ENCODE results near the gene MLH1.

The MLH1 gene

DNA sequence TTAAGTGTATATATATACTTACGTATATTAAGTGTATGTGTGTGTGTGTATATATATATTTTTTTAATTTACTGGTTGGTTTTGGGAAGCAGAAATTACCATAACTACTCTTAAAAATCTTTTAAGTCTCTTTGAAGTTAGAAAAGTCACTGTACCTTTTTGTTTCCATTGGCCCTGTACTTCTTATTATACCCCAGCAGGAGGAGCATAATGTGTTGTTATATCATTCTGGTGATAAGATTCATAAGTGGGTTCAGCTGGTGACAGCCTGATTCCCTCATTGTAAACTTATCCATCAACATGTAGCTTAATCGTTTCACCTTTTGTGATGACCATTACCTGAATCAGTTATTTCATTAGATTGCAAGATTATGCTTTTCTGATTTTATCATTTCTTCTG lies 30.8 kb downstream of the MLH1 start:
- DNase-seq (ENCODE audit: extremely low read depth, low read depth), result no peak
- no peak overlapping the region for H3K4me3 ChIP-seq (replicated peaks; ENCODE audit: low read depth, low read length)
- TF ChIP-seq, protein P1, sequence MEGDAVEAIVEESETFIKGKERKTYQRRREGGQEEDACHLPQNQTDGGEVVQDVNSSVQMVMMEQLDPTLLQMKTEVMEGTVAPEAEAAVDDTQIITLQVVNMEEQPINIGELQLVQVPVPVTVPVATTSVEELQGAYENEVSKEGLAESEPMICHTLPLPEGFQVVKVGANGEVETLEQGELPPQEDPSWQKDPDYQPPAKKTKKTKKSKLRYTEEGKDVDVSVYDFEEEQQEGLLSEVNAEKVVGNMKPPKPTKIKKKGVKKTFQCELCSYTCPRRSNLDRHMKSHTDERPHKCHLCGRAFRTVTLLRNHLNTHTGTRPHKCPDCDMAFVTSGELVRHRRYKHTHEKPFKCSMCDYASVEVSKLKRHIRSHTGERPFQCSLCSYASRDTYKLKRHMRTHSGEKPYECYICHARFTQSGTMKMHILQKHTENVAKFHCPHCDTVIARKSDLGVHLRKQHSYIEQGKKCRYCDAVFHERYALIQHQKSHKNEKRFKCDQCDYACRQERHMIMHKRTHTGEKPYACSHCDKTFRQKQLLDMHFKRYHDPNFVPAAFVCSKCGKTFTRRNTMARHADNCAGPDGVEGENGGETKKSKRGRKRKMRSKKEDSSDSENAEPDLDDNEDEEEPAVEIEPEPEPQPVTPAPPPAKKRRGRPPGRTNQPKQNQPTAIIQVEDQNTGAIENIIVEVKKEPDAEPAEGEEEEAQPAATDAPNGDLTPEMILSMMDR (IDR thresholded peaks at IDR 0.05; ENCODE audit: low read depth, low read length, missing control alignments), result no peak

- no peak overlapping the region for H3K4me3 ChIP-seq (replicated peaks; ENCODE audit: low read depth, low read length)
- no peak for DNase-seq (ENCODE audit: extremely low read depth, low read depth)
- TF ChIP-seq, protein P1 (IDR thresholded peaks at IDR 0.05; ENCODE audit: low read depth, low read length, missing control alignments), result no peak
Observed at GRCh38 chr3:37024820-37025405, 31.6 kb downstream of the MLH1 start.

- no peak overlapping the region for H3K4me3 ChIP-seq (replicated peaks; ENCODE audit: low read depth, low read length)
- no peak for DNase-seq (ENCODE audit: extremely low read depth, low read depth)
- TF ChIP-seq, protein P1 (IDR thresholded peaks at IDR 0.05; ENCODE audit: low read depth, low read length, missing control alignments), result no peak
Observed at GRCh38 chr3:37025561-37026335, 32.4 kb downstream of the MLH1 start.

- TF ChIP-seq, protein P1 (IDR thresholded peaks at IDR 0.05; ENCODE audit: low read depth, low read length, missing control alignments), result no peak
- no peak overlapping the region for H3K4me3 ChIP-seq (replicated peaks; ENCODE audit: low read depth, low read length)
Observed at GRCh38 chr3:37026851-37027250, 33.5 kb downstream of the MLH1 start.

GRCh38 chr3:37028329-37028728 lies 35.0 kb downstream of the MLH1 start:
- H3K4me3 ChIP-seq (replicated peaks; ENCODE audit: low read depth, low read length), result no peak overlapping the region
- no peak for DNase-seq (ENCODE audit: extremely low read depth, low read depth)
- TF ChIP-seq, protein P1 (IDR thresholded peaks at IDR 0.05; ENCODE audit: low read depth, low read length, missing control alignments), result no peak

More at GRCh38 chr3:37026851-37027250, 33.5 kb downstream of the MLH1 start:
- no peak for DNase-seq (ENCODE audit: extremely low read depth, low read depth)

GRCh38 chr3:37029111-37029510 lies 35.8 kb downstream of the MLH1 start:
- TF ChIP-seq, protein P1 (IDR thresholded peaks at IDR 0.05; ENCODE audit: low read depth, low read length, missing control alignments), result no peak
- DNase-seq (ENCODE audit: extremely low read depth, low read depth), result no peak
- H3K4me3 ChIP-seq (replicated peaks; ENCODE audit: low read depth, low read length), result no peak overlapping the region
